ENCODE measurements around the gene ENOX1.

DNA sequence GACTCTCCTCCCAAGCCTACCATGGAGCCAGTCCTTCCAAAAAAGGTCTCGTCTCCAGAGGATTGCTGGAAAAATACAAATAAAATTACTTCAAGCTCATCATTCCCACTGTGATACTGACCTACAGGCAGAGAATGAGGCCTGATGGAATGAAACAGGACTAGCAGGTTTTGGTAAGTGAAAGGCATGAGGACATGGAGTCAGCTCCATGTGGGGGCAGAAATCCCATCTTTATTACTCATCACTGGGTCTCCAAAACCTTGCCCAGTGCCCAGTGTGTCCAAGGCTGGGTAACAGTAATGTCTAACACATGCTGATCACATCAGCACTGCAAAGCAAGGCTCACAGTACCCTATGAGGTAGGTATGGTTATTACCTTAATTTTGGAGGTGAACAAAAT, 528.0 kb downstream of the ENOX1 start:
- TF ChIP-seq, protein P1, sequence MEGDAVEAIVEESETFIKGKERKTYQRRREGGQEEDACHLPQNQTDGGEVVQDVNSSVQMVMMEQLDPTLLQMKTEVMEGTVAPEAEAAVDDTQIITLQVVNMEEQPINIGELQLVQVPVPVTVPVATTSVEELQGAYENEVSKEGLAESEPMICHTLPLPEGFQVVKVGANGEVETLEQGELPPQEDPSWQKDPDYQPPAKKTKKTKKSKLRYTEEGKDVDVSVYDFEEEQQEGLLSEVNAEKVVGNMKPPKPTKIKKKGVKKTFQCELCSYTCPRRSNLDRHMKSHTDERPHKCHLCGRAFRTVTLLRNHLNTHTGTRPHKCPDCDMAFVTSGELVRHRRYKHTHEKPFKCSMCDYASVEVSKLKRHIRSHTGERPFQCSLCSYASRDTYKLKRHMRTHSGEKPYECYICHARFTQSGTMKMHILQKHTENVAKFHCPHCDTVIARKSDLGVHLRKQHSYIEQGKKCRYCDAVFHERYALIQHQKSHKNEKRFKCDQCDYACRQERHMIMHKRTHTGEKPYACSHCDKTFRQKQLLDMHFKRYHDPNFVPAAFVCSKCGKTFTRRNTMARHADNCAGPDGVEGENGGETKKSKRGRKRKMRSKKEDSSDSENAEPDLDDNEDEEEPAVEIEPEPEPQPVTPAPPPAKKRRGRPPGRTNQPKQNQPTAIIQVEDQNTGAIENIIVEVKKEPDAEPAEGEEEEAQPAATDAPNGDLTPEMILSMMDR (conservative IDR thresholded peaks at IDR 0.05), result no peak
- no peak for TF ChIP-seq EZH2 (IDR thresholded peaks at IDR 0.05; ENCODE audit: low read depth)
